MM.1S (cell line): ENCODE data around the gene TEX47.

ENCODE experiments used
- DNase-seq: peaks from one replicate; pipeline ENCODE4 v3.0.0-alpha.2; 2015
- H2AFZ ChIP-seq: fragments of 300-600 bp; sonication (generic); 2 replicates; pipeline ENCODE4 v1.6.0; 2016; ENCODE audit warnings: antibody characterized with exemption, low read length
- H3F3A ChIP-seq: fragments of 300-600 bp; sonication (generic); 2 replicates; pipeline ENCODE4 v1.6.1; 2016; ENCODE audit warnings: mild to moderate bottlenecking, antibody characterized with exemption, low read length, moderate library complexity, mixed read lengths; ENCODE audit not compliant: insufficient read depth
- H3K27ac ChIP-seq: fragments of 300-600 bp; sonication (generic); 2 replicates; pipeline ENCODE4 v1.5.1; 2016; ENCODE audit warnings: mild to moderate bottlenecking, low read length
- H3K27me3 ChIP-seq: fragments of 300-600 bp; sonication (generic); replicated peaks from 2 replicates; pipeline ENCODE4 v1.6.0; 2016; ENCODE audit warnings: low read length; ENCODE audit not compliant: insufficient read depth
- H3K36me3 ChIP-seq: fragments of 300-600 bp; sonication (generic); replicated peaks from 2 replicates; pipeline ENCODE4 v1.6.1; 2016; ENCODE audit warnings: mild to moderate bottlenecking, low read length, mixed read lengths; ENCODE audit not compliant: insufficient read depth
- H3K4me1 ChIP-seq: fragments of 300-600 bp; sonication (generic); 2 replicates; pipeline ENCODE4 v1.6.1; 2016; ENCODE audit warnings: low read length, mixed read lengths
- H3K4me2 ChIP-seq: fragments of 300-600 bp; sonication (generic); 2 replicates; pipeline ENCODE4 v1.6.0; 2016; ENCODE audit warnings: low read depth, low read length
- H3K4me3 ChIP-seq: fragments of 300-600 bp; sonication (generic); 2 replicates; pipeline ENCODE4 v1.5.1; 2016; ENCODE audit warnings: low read length, mixed read lengths
- H3K79me2 ChIP-seq: fragments of 300-600 bp; sonication (generic); 2 replicates; pipeline ENCODE4 v1.6.1; 2016; ENCODE audit warnings: mixed run types, low read length, mixed read lengths
- H3K9ac ChIP-seq: fragments of 300-600 bp; sonication (generic); 2 replicates; pipeline ENCODE4 v1.6.1; 2016; ENCODE audit warnings: low read length, mixed read lengths
- H3K9me2 ChIP-seq: fragments of 300-600 bp; sonication (generic); replicated peaks from 2 replicates; pipeline ENCODE4 v1.6.1; 2016; ENCODE audit warnings: mild to moderate bottlenecking, low read length, mixed read lengths; ENCODE audit not compliant: insufficient read depth
- H3K9me3 ChIP-seq: fragments of 300-600 bp; sonication (generic); replicated peaks from 2 replicates; pipeline ENCODE4 v1.6.1; 2016; ENCODE audit warnings: mild to moderate bottlenecking, low read length, mixed read lengths; ENCODE audit not compliant: insufficient read depth
- H4K20me1 ChIP-seq: fragments of 300-600 bp; sonication (generic); 2 replicates; pipeline ENCODE4 v1.6.1; 2016; ENCODE audit warnings: mild to moderate bottlenecking, low read length, moderate library complexity, mixed read lengths; ENCODE audit not compliant: insufficient read depth
- CTCF ChIP-seq: fragments of 300-600 bp; sonication (generic); IDR thresholded peaks from 2 replicates; pipeline ENCODE4 v1.5.1; 2016; ENCODE audit warnings: antibody characterized with exemption, low read length, mixed read lengths
- EZH2 ChIP-seq: fragments of 300-600 bp; sonication (generic); optimal IDR thresholded peaks from 2 replicates; pipeline ENCODE3; 2017; ENCODE audit warnings: low read depth, mild to moderate bottlenecking, antibody characterized with exemption, low read length, mixed read lengths
- EZH2phosphoT487 ChIP-seq: fragments of 300-600 bp; sonication (generic); IDR thresholded peaks from 2 replicates; pipeline ENCODE4 v1.6.1; 2018; ENCODE audit warnings: antibody characterized with exemption, low read length

TEX47 gene

GRCh38 chr7:88775838-88776237 is 19.7 kb downstream of the TEX47 start:
- Histone ChIP-seq H3K4me3 (no peak overlapping the region), H3K4me1 (no peaks in the 10 kb centered on the region), H3K9me3 (no peaks in the 10 kb centered on the region), H3K9ac (no peak overlapping the region), H3F3A (no peaks in the 10 kb centered on the region), H3K9me2 (no peaks in the 10 kb centered on the region), H2AFZ (no peak overlapping the region), H4K20me1 (no peaks in the 10 kb centered on the region), H3K27ac (no peak overlapping the region), H3K79me2 (no peaks in the 10 kb centered on the region), H3K36me3 (no peaks in the 10 kb centered on the region), H3K27me3 (no peaks in the 10 kb centered on the region), H3K4me2 (no peak overlapping the region)
- no peak for DNase-seq
- no peak for TF ChIP-seq EZH2
- no peak for TF ChIP-seq CTCF
- TF ChIP-seq EZH2phosphoT487 = no peak

DNA sequence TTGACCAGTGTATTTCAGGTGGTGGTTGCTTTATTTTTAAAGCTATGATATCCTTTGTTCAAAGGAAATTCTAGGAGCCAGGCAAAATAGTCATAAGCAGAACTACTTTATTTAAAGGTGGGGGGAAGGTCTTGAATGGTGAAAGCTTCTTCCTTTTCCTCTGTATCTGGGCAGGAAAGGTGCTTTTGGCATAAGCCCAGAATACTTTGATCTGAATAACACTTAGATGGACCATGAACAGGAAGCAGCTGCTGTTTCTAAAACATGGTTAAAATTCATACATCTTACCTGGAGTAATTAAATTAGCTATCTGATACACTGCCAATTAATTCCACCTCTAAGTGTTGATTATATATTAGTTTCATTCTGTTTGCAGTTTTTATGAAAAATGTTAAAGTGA is 22.8 kb downstream of the TEX47 start:
- Histone ChIP-seq H3K4me1 (no peaks in the 10 kb centered on the region), H4K20me1 (no peaks in the 10 kb centered on the region), H3K4me2 (no peak overlapping the region), H2AFZ (no peak overlapping the region), H3K4me3 (no peak overlapping the region), H3F3A (no peaks in the 10 kb centered on the region), H3K9me2 (no peaks in the 10 kb centered on the region), H3K9ac (no peak overlapping the region), H3K9me3 (no peaks in the 10 kb centered on the region), H3K36me3 (no peaks in the 10 kb centered on the region), H3K27me3 (no peaks in the 10 kb centered on the region), H3K27ac (no peak overlapping the region), H3K79me2 (no peaks in the 10 kb centered on the region)
- TF ChIP-seq EZH2 = no peak
- TF ChIP-seq CTCF = no peak
- TF ChIP-seq EZH2phosphoT487 = no peak
- DNase-seq = no peak

DNA sequence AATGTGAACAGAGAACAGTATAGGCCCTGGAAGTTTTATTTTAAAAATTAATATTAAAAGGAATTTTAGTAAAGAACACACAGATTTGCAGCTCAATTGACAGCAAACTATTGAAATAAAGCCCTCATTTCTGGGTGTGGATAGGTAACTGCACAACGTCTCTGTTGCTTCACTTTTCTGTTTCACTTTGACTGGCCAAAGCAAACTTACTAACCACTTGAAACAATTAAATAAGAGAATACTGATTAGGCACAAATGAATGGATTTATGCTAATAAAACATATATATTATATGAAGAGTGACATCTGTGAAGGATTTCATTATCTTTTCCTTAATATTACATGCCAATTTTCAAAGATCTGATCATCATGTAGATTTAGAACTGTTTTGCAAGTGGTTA is 24.1 kb downstream of the TEX47 start:
- Histone ChIP-seq H3K79me2 (no peaks in the 10 kb centered on the region), H3K4me2 (no peak overlapping the region), H3K4me3 (no peak overlapping the region), H3K36me3 (no peaks in the 10 kb centered on the region), H3K27me3 (no peaks in the 10 kb centered on the region), H3K4me1 (no peaks in the 10 kb centered on the region), H2AFZ (no peak overlapping the region), H3K9ac (no peak overlapping the region), H3K9me3 (no peaks in the 10 kb centered on the region), H3K9me2 (no peaks in the 10 kb centered on the region), H3K27ac (no peak overlapping the region), H4K20me1 (no peaks in the 10 kb centered on the region), H3F3A (no peaks in the 10 kb centered on the region)
- TF ChIP-seq EZH2phosphoT487 (no peak), EZH2 (no peak), CTCF (no peak)
- DNase-seq = no peak

DNA sequence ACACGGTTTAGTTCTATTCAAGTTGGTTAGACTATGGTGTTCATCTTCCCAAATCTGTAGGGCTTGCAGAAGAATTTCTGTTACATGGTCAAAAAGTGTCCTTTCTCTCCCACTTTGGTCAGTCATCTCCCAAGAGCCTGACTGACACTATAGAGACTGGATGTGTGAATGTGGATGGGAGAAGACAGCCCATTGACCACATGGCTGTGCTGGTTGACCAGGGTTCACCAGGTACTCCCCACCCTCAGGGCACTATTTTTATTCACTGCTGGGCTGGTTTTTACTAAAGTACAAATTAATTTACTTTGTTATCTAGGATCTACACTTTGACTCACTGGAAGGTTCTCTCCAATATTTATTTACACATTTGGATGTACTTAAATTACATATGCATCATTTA is 33.8 kb downstream of the TEX47 start:
- Histone ChIP-seq H3K36me3 (no peaks in the 10 kb centered on the region), H3K4me3 (no peak overlapping the region), H3K79me2 (no peaks in the 10 kb centered on the region), H3K4me1 (no peaks in the 10 kb centered on the region), H3K9me2 (no peaks in the 10 kb centered on the region), H3K9ac (no peak overlapping the region), H3F3A (no peaks in the 10 kb centered on the region), H4K20me1 (no peaks in the 10 kb centered on the region), H2AFZ (no peak overlapping the region), H3K4me2 (no peak overlapping the region), H3K9me3 (no peaks in the 10 kb centered on the region), H3K27me3 (no peaks in the 10 kb centered on the region), H3K27ac (no peak overlapping the region)
- no peak for DNase-seq
- no peak for TF ChIP-seq EZH2phosphoT487
- TF ChIP-seq CTCF = no peak
- TF ChIP-seq EZH2 = no peak
